Measurements from ENCODE around the gene NAA10.

Gene NAA10

DNA sequence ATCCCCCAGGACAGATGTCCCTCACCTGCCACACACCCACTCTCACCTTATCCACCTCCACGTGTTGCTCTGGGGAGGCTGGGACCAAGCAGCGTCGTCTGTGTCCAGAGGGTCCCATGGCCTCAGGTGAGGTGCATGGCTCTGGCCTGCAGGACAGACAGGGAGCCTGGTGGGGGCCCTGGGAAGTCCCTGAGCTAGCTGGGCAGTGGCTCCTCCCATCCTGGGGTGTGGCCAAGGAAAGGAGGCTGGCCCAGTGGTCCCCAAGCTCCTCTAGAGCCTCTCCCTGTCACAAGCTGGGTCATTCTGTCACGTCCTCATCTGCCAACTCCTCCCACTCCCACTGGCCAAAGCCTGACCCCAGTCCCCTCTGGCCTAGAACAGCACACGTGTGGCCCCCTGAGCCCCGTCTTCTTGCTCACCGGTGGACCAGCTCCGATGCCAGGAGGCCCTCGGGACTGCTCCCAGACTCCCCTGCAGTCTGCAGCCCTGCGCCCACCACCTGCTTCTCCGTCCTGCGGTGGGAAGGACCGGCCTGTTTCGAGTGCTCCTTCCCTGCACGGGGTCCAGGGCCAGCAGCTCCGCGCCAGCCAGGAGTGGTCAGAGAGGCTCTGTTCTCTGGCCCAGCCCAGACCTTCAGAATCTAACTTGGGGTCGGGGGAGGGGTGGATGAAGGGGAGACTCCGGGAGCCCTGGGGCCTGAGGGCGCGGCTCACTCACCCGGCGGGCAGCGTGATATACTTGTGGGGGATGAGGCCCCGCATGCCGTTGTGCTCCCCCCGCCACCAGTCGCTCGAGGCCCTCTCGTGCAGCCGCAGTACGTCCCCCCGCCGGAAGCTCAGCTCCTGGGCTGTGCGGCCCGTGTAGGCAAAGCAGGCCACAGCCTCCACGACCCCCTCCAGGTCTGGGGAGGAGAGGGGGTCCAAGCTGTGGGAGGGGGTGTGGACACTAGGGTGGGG is 25.5 kb downstream of the NAA10 start:
- DNase-seq (ENCODE audit: low read depth in 2 of 2) = no peak

DNA sequence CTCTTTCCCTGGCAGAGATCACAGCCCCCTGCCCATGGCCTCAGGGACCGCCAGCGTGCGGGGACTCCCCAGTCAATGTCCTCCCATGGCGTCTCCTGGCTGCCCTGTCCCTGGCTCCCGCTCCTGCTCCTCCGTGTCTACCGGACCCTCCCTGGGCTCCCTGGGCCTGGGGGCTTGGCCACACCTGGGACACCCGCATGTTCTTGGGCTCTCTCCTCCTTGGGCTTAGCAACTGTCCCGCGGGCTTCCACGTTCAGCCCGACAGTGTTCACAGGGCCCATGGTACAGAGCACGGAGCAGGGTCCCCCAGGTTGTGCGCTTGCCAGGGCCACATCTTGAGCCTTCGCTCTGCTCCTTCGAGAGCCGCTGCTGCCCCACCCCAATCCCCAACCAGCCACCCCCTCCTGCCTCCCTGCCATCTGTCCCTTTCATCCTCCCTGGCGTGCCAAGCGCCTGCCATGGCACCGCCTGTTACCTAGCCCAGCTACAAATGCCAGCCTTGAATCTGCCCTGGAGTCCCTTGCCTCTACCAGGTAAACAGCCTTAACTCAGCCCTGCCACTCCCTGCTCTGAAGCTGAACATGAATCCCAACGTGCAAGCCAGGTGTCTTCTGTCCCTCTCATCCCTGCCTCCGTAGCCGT is 26.5 kb downstream of the NAA10 start:
- DNase-seq (ENCODE audit: low read depth in 2 of 2) = no peak

DNA sequence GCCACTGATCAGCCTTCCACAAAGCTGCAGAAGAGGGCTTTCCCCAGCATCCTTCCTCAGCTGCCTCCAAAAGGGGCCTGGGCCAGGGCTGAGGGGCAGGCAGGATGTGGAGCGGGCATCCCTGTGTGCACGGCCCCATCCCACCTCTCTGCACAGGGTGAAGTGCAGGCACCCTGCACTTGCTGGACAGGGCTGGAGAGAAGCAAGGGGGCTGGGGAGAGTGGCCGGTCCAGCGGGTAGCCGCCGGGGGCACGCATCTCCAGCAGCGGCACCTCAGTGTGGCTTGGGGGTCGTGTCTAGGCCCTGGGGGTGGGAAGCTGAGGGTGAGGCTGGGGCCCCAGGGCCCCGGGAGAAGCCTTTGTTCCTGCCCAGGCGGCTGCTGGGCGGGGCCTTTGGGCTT is 27.4 kb downstream of the NAA10 start:
- DNase-seq (ENCODE audit: low read depth in 2 of 2) = no peak

DNA sequence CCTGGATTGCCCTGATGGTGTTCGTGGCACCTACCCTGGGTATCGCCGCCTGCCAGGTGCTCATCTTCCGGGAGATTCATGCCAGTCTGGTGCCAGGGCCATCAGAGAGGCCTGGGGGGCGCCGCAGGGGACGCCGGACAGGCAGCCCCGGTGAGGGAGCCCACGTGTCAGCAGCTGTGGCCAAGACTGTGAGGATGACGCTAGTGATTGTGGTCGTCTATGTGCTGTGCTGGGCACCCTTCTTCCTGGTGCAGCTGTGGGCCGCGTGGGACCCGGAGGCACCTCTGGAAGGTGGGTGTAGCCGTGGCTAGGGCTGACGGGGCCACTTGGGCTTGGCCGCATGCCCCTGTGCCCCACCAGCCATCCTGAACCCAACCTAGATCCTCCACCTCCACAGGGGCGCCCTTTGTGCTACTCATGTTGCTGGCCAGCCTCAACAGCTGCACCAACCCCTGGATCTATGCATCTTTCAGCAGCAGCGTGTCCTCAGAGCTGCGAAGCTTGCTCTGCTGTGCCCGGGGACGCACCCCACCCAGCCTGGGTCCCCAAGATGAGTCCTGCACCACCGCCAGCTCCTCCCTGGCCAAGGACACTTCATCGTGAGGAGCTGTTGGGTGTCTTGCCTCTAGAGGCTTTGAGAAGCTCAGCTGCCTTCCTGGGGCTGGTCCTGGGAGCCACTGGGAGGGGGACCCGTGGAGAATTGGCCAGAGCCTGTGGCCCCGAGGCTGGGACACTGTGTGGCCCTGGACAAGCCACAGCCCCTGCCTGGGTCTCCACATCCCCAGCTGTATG is 28.5 kb downstream of the NAA10 start:
- no peak for DNase-seq (ENCODE audit: low read depth in 2 of 2)

DNA sequence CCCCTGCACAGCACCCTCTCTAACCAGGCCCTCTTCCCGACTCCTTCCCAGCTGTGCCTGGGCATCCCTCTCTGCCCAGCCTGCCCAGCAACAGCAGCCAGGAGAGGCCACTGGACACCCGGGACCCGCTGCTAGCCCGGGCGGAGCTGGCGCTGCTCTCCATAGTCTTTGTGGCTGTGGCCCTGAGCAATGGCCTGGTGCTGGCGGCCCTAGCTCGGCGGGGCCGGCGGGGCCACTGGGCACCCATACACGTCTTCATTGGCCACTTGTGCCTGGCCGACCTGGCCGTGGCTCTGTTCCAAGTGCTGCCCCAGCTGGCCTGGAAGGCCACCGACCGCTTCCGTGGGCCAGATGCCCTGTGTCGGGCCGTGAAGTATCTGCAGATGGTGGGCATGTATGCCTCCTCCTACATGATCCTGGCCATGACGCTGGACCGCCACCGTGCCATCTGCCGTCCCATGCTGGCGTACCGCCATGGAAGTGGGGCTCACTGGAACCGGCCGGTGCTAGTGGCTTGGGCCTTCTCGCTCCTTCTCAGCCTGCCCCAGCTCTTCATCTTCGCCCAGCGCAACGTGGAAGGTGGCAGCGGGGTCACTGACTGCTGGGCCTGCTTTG is 29.2 kb downstream of the NAA10 start:
- no peak for DNase-seq (ENCODE audit: low read depth in 2 of 2)

DNA sequence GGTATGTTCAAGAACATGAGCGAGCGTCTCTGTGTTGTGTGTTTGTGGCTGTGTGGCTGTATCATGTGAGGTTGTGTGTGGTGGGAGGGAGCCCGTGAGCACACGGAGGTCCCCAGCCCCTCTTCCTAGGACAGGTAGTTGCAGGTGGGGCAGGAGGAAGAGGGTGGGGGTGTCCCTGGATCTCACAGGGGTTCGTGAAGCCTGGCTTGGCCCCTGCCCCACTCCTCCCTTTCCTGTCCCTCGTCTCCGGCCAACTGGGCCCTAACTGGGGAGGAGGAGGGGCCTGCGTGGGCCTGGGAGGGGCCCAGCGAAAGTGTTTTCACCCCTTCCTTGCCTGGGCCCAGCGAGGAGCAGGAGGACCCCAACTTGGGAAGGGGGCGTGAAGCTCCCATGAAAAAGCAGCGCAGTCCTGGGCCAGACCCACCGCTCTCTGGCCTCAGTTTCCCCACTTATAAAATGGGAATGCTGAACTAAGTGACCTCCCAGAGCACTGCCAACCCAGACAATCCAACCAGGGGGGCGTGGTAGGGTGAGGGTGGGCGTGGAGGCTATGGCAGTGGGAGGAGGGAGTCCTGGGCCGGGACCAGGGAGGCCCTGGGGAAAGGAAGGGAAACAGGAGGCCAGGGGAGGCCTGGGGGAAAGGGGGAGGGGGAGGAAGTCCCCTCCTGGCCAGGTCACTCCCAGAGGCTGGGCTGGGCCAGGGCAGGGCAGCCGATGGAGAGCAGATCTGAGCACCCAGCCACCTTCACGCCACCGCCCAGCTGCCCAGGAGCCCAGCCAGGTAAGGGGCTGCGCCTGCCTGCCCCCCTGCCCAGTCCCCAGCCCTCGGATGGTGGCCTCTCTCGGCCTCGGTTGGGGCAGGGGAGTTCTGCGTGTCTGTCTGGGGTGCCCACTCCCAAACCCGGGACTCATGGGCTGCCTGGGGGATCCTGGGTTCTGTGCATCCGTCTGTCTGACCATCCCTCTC is 30.6 kb downstream of the NAA10 start, which contains the start of gene AVPR2:
Gene AVPR2, plus strand, starts transcription at position 683 of the 967 bp plus-strand sequence. CDS start 473 bp downstream, outside the sequence.
- no peak for DNase-seq (ENCODE audit: low read depth in 2 of 2)

DNA sequence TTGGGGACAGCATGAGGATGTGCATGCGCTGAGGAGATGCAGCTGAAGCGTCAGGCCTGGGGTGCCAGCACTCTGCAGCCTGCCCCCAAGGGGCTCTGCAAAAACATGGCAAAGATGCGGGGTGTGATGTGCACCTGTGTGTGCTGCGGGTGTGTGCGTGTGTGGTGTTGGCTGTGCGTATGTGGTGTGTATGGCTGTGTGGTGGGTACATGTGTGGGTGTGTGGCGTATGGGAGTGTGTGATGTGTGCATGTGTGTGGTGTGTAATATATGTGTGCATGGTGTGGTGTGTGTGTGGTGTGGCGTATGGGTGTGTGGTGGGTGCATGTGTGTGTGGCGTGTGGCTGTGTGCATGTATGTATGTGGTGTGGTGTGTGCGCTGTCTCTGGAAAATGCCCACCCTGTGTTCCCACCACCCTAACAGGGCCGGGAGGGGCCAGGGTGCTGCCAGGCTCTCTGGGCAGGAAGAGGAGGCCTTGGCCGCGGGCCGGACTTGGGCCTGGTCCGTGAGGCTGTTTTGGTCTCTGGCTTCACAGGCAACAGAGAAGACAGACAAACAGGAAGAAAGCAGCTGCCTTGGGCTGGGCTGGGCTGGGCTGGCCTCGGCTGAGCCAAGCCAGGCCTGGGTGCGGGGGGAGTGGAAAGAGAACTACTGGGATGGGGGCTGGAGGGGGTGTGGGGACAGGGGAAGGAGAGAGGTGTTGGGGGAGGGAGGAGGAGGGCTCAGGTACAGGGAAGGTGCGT is 31.4 kb downstream of the NAA10 start:
- no peak for DNase-seq (ENCODE audit: low read depth in 2 of 2)

DNA sequence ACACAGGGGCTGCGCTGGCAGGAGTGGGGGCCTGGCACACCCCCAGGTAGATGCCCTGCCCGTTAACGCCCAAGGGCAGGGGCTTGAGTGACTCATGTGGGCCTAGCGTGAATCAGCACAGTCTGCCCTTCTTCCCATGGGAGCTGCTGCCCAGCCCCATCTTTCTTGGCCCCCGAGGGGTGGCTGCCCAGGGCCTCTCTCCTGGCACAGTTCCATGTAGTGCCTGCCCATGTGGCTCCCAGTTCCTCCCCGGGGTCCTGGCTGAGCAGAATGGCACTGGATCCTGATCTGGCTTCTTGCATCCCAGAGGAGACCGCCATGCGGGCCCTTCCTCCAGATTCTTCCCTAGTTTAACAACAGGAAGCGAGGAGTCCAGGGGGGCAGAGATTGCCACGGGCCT is 32.5 kb downstream of the NAA10 start:
- no peak for DNase-seq (ENCODE audit: low read depth in 2 of 2)

GRCh38 chrX:153901753-153902140 is 33.1 kb downstream of the NAA10 start:
- no peak for DNase-seq (ENCODE audit: low read depth in 2 of 2)

DNA sequence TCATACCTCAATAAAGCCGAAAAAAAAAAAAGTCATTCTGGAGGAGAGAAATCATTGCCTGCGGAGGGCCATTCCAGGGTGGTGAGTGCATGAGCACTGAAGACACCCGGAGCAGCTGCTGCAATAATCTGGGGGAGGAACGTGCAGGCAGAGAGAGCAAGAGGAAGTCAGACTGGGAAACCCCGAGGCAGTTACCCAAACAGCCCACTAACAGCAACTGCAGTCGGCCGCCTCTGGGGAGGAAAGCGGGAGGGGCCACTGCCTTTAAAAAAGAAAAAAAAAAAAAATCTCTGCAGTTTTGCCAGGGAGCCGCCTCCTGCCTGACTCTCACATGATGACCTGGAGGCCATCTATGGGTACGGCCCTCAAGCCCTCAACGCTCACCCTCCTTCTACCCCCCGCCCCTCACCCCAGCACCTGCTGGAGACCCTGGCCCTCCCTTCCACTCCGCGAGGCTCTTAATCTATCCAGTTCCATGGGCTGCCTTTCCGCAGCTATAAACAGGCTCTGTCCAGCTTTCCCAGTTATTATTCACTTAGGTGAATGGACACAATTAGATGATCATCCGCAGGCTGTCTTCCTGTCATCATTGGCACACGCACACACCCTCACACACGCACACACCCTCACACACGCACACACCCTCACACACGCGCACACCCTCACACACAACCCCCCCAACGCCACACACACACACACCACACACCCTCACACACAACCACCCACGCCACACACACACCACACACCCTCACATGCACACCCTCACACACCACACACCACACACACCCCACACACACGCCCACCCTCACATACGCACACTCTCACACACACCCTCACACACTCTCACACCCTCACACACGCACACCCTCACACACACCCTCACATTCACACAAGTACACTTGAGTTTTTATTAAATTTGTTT is 33.7 kb downstream of the NAA10 start:
- DNase-seq (ENCODE audit: low read depth in 2 of 2) = peak; percentile 49 to 51

DNA sequence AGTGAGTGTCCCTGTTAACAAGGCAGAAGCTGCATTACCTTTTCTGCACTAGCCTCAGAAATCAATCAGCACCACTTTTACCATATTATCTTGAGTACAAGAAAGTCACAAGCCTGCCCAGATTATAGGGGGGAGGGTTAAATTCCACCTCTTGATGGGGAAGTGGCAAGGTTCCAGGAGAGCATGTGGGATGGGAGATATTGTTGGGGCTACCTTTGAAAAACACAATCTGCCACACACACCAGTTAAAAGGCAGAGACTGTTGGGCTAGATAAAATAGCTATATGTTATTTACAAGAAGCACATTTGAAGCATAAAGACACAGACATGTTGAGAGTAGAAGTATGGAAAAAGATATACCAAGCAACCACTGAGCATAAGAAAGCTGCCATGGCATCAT is 36.9 kb downstream of the NAA10 start:
- DNase-seq (ENCODE audit: low read depth in 2 of 2) = no peak

DNA sequence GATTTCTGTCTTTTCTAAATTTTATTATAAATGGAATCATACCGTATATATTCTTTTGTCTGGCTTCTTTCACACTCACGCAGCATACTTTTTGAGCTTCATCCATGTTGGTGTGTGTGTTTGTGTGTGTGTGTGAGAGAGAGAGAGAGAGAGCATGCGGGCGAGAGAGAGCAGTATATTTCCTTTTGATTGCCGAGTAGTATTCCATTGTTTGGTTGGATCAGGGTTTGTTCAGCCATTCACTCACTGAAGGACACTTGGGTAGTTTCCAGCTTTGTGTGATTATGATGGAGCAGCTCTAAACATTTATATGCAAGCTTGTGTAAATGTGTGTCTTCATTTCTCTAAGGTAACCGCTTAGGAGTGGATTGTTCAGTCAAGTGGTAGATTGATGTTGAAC is 45.7 kb downstream of the NAA10 start:
- no peak for DNase-seq (ENCODE audit: low read depth in 2 of 2)

GRCh38 chrX:153888344-153888743 is 46.5 kb downstream of the NAA10 start:
- DNase-seq (ENCODE audit: low read depth in 2 of 2) = no peak

- DNase-seq (ENCODE audit: low read depth in 2 of 2) = no peak
These were observed 47.5 kb downstream of the NAA10 start for GRCh38 chrX:153887385-153887784.

- DNase-seq (ENCODE audit: low read depth in 2 of 2) = no peak
These were observed 47.9 kb downstream of the NAA10 start for GRCh38 chrX:153886915-153887314.

- no peak for DNase-seq (ENCODE audit: low read depth in 2 of 2)
These were observed 48.6 kb downstream of the NAA10 start, which contains the start of gene L1CAM for GRCh38 chrX:153885968-153886903. TSS of gene L1CAM (minus strand) at chrX:153886173. CDS start at chrX:153875836, 10,337 bp downstream.

GRCh38 chrX:153885208-153885787 is 49.5 kb downstream of the NAA10 start:
- no peak for DNase-seq (ENCODE audit: low read depth in 2 of 2)

All from stimulated activated CD8-positive, alpha-beta memory T cell treated with anti-CD3 and anti-CD28 coated beads, Interleukin-7, amount 100 ng/mL, for 4 hours (primary cell).